Epithelial cell of proximal tubule (primary cell): ENCODE measurements around the gene TNFRSF14. TPM values are rescaled to one million over a fixed set of nuclear protein-coding genes. Genes with fewer than 3 reads are reported as not detected.

ENCODE experiments used
- DNase-seq: peaks from one replicate; pipeline ENCODE4 v3.0.0-alpha.2; 2011; ENCODE audit warnings: low read depth
- H3K4me3 ChIP-seq: 2 replicates; pipeline ENCODE4 v1.5.1; 2011; ENCODE audit warnings: low read depth, mild to moderate bottlenecking, low read length
- CTCF ChIP-seq: conservative IDR thresholded peaks from 2 replicates; pipeline ENCODE4 v1.5.1; 2012; ENCODE audit warnings: low read depth, mild to moderate bottlenecking, low read length
- total RNA-seq: library from RNA; depleted of rRNA; stranded (reverse); fragments of >200 nt; gene quantifications from 2 replicates; pipeline ENCODE4 v1.2.3, GENCODE V29; 2015

Gene TNFRSF14
- total RNA-seq, 1 donor from 2014 or later = 5.8 TPM

- no peak overlapping the region for H3K4me3 ChIP-seq
- TF ChIP-seq CTCF = no peak
- no peak for DNase-seq
Observed at GRCh38 chr1:2591581-2592261, 35.5 kb downstream of the TNFRSF14 start.

- H3K4me3 ChIP-seq = no peak overlapping the region
- TF ChIP-seq CTCF = no peak
- no peak for DNase-seq
Observed at GRCh38 chr1:2592672-2593071, 36.5 kb downstream of the TNFRSF14 start.

GRCh38 chr1:2593251-2593878 is 37.2 kb downstream of the TNFRSF14 start:
- no peak for TF ChIP-seq CTCF
- no peak for DNase-seq

GRCh38 chr1:2594001-2594640 is 38.0 kb downstream of the TNFRSF14 start:
- DNase-seq = no peak
- no peak for TF ChIP-seq CTCF
- no peak overlapping the region for H3K4me3 ChIP-seq

More at GRCh38 chr1:2593251-2593878, 37.2 kb downstream of the TNFRSF14 start:
- H3K4me3 ChIP-seq = no peak overlapping the region

- TF ChIP-seq CTCF = no peak
- DNase-seq = no peak
- H3K4me3 ChIP-seq = no peak overlapping the region
Observed at GRCh38 chr1:2594641-2595131, 38.5 kb downstream of the TNFRSF14 start.

- DNase-seq = no peak
- H3K4me3 ChIP-seq = no peak overlapping the region
- no peak for TF ChIP-seq CTCF
Observed at GRCh38 chr1:2595261-2595811, 39.2 kb downstream of the TNFRSF14 start.
